BJ (cell line): ENCODE measurements around the gene GOLGA6C. TPM values are rescaled to one million over a fixed set of nuclear protein-coding genes. Genes with fewer than 3 reads are reported as not detected.
"Not testable (repeated sequence)": the region's sequence is repeated elsewhere in the genome, so short reads cannot be mapped to it uniquely, and the experiment has no call there.

Experiments
- CTCF ChIA-PET: fragments of 350-600 bp; formaldehyde crosslinking; extraction: SDS; loops from one replicate; lab custom pipeline; 2021; ENCODE audit warnings: antibody characterized with exemption, inconsistent platforms; lab: Yijun Ruan, JAX
- POLR2A ChIA-PET: fragments of 300-600 bp; sonication (Branson Sonifier 250); formaldehyde crosslinking; extraction: SDS; loops from one replicate; lab custom pipeline; 2021; ENCODE audit warnings: antibody characterized with exemption; lab: Charles Lee
- DNase-seq: peaks from one replicate; pipeline ENCODE4 v3.0.0-alpha.2; 2011; ENCODE audit warnings: low read depth
- H3K27me3 ChIP-seq: 2 replicates; pipeline ENCODE4 v1.6.0; 2011; ENCODE audit warnings: low read length; ENCODE audit not compliant: control insufficient read depth, insufficient read depth
- H3K36me3 ChIP-seq: 2 replicates; pipeline ENCODE4 v1.5.1; 2011; ENCODE audit warnings: low read length; ENCODE audit not compliant: control insufficient read depth, insufficient read depth
- H3K4me3 ChIP-seq: 2 replicates; pipeline ENCODE4 v1.5.1; 2011; ENCODE audit warnings: low read depth, mild to moderate bottlenecking, control low read depth, low read length
- polyA minus RNA-seq: library from RNA; depleted of rRNA, polyadenylated mRNA; stranded (reverse); fragments of >200 nt; gene quantifications from 2 replicates; pipeline ENCODE4 v1.2.3, GENCODE V29; 2011; rRNA and poly(A)+ RNA removed
- polyA plus RNA-seq: library from polyadenylated mRNA; depleted of rRNA; stranded (reverse); fragments of >200 nt; gene quantifications from 2 replicates; pipeline ENCODE4 v1.2.3, GENCODE V29; 2011; rRNA removed
- TF ChIP-seq, protein P1 (sequence below): IDR thresholded peaks from 2 replicates; pipeline ENCODE4 v1.5.1; 2011; ENCODE audit warnings: low read depth, mild to moderate bottlenecking, control low read depth, inconsistent platforms, low read length, moderate library complexity; ENCODE audit not compliant: insufficient read depth

The GOLGA6C gene, protein sequence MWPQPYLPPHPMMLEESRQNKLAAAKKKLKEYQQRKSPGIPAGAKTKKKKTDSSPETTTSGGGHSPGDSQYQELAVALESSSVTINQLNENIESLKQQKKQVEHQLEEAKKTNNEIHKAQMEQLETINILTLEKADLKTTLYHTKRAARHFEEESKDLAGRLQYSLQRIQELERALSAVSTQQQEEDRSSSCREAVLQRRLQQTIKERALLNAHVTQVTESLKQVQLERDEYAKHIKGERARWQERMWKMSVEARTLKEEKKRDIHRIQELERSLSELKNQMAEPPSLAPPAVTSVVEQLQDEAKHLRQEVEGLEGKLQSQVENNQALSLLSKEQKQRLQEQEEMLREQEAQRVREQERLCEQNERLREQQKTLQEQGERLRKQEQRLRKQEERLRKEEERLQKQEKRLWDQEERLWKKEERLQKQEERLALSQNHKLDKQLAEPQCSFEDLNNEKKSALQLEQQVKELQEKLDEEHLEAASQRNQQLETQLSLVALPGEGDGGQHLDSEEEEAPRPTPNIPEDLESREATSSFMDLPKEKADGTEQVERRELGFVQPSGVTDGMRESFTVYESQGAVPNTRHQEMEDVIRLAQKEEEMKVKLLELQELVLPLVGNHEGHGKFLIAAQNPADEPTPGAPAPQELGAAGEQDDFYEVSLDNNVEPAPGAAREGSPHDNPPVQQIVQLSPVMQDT
- polyA plus RNA-seq (not detected in 2 replicates), polyA minus RNA-seq (not detected in 2 replicates)

DNA sequence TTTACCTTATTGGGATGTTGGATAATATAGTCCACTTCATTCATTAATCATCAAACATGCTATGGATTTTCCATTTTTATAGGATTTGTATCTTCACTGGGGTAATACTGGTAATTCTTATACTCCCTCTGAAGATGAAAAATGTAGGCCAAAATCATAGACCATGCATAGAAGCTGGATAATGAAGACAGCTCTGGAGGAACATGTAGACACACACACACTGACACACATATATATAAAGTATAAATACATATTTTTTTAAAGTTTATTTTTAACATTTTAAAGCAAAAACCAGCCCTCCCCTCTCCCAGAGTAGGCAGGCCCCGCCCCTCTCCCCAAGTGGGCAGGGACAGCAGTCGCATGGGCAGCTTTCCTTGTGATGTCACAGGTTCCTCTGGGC is at the start of gene GOLGA6C:
TSS of gene GOLGA6C (plus strand) at position 301 of the 400 bp plus-strand sequence. CDS start 265 bp downstream, outside the sequence.
- H3K27me3 ChIP-seq, POLR2A ChIA-PET, DNase-seq, CTCF ChIA-PET, H3K4me3 ChIP-seq, H3K36me3 ChIP-seq: not testable (repeated sequence)

DNA sequence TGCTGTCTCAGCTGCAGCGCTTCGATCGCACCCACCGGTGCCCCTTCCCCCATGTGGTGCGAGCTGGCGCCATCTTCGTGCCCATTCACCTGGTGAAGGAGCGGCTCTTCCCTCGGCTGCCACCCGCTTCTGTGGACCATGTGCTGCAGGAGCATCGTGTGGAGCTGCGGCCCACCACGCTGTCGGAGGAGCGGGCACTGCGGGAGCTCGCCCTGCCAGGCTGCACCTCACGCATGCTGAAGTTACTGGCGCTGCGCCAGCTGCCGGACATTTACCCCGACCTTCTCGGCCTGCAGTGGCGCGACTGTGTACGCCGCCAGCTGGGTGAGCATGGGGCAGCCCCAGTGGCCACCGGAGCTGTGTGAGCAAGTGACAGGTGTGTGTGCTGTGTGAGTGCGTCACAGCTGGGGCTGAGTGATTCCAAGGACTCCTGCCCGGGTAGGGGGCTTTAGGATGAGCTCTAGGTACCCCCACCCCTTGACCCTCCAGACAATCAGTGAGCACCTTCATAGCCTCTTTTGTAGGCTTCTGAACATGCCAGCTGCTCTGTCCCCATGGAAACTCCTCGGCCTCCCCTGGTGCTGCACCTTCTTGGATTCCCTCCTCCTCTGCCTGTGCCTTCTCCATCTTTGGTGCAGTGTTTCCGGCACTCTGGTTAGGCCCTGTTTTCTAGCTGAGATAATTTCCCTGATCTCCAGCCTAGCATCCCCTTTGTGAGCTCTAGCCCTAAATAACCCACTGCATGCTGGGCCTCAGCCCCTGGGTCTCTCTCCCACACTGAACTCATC is 49.4 kb upstream of the GOLGA6C start:
- no peaks in the 10 kb centered on the region for H3K27me3 ChIP-seq
- H3K36me3 ChIP-seq = peaks cover 54% of the 10 kb centered on the region
- DNase-seq = no peak
- no peak overlapping the region for H3K4me3 ChIP-seq
- TF ChIP-seq, protein P1, sequence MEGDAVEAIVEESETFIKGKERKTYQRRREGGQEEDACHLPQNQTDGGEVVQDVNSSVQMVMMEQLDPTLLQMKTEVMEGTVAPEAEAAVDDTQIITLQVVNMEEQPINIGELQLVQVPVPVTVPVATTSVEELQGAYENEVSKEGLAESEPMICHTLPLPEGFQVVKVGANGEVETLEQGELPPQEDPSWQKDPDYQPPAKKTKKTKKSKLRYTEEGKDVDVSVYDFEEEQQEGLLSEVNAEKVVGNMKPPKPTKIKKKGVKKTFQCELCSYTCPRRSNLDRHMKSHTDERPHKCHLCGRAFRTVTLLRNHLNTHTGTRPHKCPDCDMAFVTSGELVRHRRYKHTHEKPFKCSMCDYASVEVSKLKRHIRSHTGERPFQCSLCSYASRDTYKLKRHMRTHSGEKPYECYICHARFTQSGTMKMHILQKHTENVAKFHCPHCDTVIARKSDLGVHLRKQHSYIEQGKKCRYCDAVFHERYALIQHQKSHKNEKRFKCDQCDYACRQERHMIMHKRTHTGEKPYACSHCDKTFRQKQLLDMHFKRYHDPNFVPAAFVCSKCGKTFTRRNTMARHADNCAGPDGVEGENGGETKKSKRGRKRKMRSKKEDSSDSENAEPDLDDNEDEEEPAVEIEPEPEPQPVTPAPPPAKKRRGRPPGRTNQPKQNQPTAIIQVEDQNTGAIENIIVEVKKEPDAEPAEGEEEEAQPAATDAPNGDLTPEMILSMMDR = no peak
- POLR2A ChIA-PET = no interaction called here
- CTCF ChIA-PET = interaction anchor here (0.7 to 14.6 kb wide), 6 partner anchors 8 to 181 kb away, joined by 3 to 237 read pairs (median 3); partner anchors contain the start of gene PPCDC

DNA sequence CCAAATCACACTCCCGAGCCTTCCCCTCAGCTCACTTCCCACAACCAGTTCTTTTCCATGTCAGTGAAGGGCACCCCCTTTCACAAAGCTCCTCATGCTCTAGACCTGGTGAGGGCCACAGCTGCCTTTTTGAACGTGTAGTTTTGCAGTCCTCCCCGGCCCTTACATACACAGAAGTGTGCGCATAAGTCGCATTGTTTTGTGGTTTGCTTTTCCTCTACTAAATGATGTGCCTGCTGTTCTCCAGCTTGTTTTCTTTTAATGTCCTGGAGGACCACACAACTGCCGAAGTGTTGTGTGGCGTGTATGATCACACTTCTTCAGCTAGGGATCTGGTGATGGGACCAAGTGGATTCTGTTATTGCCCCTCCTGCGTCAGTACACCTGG is 48.9 kb upstream of the GOLGA6C start:
- DNase-seq = no peak
- TF ChIP-seq, protein P1 = no peak
- Histone ChIP-seq H3K36me3 (peaks cover 54% of the 10 kb centered on the region), H3K27me3 (no peaks in the 10 kb centered on the region), H3K4me3 (no peak overlapping the region)
- CTCF ChIA-PET = interaction anchor here (0.7 to 14.6 kb wide), 3 partner anchors 140 to 181 kb away, joined by 3 to 237 read pairs (median 3); partner anchors contain the start of gene PPCDC
- POLR2A ChIA-PET = no interaction called here

DNA sequence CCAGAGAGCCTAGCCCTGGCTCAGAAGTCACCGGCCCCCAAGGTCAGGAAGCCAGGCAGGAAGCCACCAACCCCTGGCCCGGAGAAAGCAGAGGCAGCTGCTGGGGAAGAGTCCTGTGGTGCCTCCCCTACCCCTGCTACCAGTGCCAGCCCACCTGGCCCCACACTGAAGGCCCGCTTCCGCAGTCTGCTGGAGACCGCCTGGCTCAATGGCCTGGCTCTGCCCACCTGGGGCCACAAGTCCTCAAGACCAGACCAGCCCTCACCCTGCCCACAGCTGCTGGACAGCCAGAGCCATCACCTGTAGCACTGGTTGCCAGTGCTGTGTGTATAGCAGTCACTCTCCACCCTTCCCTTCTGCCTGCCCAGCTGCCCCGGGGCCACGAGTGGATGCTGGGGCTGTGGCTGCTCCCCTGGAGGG is 47.3 kb upstream of the GOLGA6C start:
- peaks cover 54% of the 10 kb centered on the region for H3K36me3 ChIP-seq
- POLR2A ChIA-PET = no interaction called here
- no peaks in the 10 kb centered on the region for H3K27me3 ChIP-seq
- CTCF ChIA-PET = interaction anchor here (1.0 to 14.6 kb wide), 2 partner anchors 88 to 183 kb away, joined by 3 to 237 read pairs; partner anchors contain the start of gene PPCDC
- TF ChIP-seq, protein P1 = no peak
- DNase-seq = no peak
- no peak overlapping the region for H3K4me3 ChIP-seq

DNA sequence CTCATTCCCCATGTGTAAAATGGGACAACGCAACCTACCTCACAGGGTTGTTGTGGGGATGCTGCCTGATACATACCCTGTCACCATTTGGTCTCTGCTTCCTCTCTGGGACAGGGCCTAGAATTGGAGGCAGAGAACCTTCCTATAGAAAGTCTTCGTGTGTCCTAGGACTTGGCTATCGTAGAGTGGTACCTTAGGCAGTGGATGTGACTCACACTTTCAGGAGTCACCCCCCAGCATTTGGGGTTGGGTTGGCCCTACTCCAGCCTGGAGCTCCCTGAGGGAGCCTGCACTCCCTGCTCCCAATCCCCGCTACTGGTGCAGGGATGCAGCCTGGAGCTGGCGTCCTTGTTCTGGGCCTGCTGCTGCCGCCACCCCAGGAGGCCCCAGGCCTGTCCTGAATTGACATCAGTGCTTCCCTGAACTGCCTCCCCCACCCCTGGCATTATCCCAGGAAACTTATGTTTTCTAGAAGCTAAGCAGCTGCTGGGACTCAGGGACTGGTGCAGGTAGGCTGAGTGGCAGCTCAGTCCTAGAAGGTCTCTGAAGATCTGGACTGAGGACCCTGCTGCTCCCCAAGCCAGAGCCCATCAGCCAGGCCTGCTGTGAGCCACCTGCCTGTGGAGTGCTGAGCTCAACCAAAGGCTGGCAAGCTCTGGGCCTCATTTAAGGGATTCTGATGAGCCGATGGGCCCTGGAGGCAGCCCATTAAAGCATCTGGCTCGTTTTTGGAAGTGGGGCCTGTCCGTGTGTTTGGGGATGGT is 46.5 kb upstream of the GOLGA6C start:
- TF ChIP-seq, protein P1 = no peak
- POLR2A ChIA-PET = no interaction called here
- no peaks in the 10 kb centered on the region for H3K27me3 ChIP-seq
- CTCF ChIA-PET = interaction anchor here (0.5 to 14.6 kb wide), 5 partner anchors 10 to 441 kb away, joined by 3 to 237 read pairs (median 3); partner anchors contain the start of genes C15orf39 and PPCDC
- peaks cover 51% of the 10 kb centered on the region for H3K36me3 ChIP-seq
- no peak for DNase-seq
- H3K4me3 ChIP-seq = no peak overlapping the region
